WTC11 (cell line): ENCODE results near the gene DNAH7. TPM values are rescaled to one million over a fixed set of nuclear protein-coding genes. Genes with fewer than 3 reads are reported as not detected.

Experiments used
- ATAC-seq: fragments of 200-7000 bp; cut with Tn5 transposase; 2 replicates; pipeline ENCODE4 v1.10.0; 2021; ENCODE audit warnings: mild to moderate bottlenecking, moderate library complexity
- CTCF ChIA-PET: fragments of 300-600 bp; sonication (Branson Sonifier 250); formaldehyde crosslinking; loops from one replicate; lab custom pipeline; 2021; ENCODE audit warnings: antibody characterized with exemption; lab: Charles Lee
- POLR2A ChIA-PET: fragments of 350-600 bp; sonication (Branson Sonifier 250); formaldehyde crosslinking; loops from one replicate; lab custom pipeline; 2021; ENCODE audit warnings: antibody characterized with exemption; lab: Charles Lee
- DNase-seq: peaks from one replicate; pipeline ENCODE4 v3.0.0; 2021; ENCODE audit warnings: low spot score
- H3K27ac Mint-ChIP-seq: 2 replicates; pipeline ENCODE4 v1.8.0; 2021; ENCODE audit warnings: mixed read lengths
- H3K27me3 Mint-ChIP-seq: 2 replicates; pipeline ENCODE4 v1.8.0; 2021; ENCODE audit warnings: low read depth, mild to moderate bottlenecking, moderate library complexity, mixed read lengths
- H3K36me3 Mint-ChIP-seq: 2 replicates; pipeline ENCODE4 v1.8.0; 2021; ENCODE audit warnings: mixed read lengths
- H3K4me1 Mint-ChIP-seq: 2 replicates; pipeline ENCODE4 v1.8.0; 2022; ENCODE audit warnings: mixed read lengths
- H3K4me3 Mint-ChIP-seq: 2 replicates; pipeline ENCODE4 v1.8.0; 2021; ENCODE audit warnings: mild to moderate bottlenecking, moderate library complexity, mixed read lengths
- H3K9me3 Mint-ChIP-seq: 2 replicates; pipeline ENCODE4 v1.8.0; 2021; ENCODE audit warnings: mixed read lengths
- CDX4 ChIP-seq: fragments of 250-450 bp; sonication (Bioruptor Pico); IDR thresholded peaks from 2 replicates; pipeline ENCODE4 v1.9.0; 2021; ENCODE audit warnings: moderate library complexity, mild to moderate bottlenecking, inconsistent platforms, borderline replicate concordance
- CREB1 ChIP-seq: sonication (generic); formaldehyde crosslinking; IDR thresholded peaks from 2 replicates; pipeline ENCODE4 v1.8.0; 2023; ENCODE audit warnings: mild to moderate bottlenecking, missing genetic modification reagents
- GABPB1 ChIP-seq: sonication (generic); formaldehyde crosslinking; IDR thresholded peaks from 2 replicates; pipeline ENCODE4 v1.8.1; 2023; ENCODE audit warnings: mild to moderate bottlenecking, missing genetic modification reagents
- GRHL2 ChIP-seq: fragments of 250-450 bp; sonication (Bioruptor Pico); IDR thresholded peaks from 2 replicates; pipeline ENCODE4 v1.8.0; 2022; ENCODE audit warnings: mild to moderate bottlenecking, moderate library complexity; ENCODE audit not compliant: insufficient replicate concordance, severe bottlenecking
- USF1 ChIP-seq: sonication (generic); formaldehyde crosslinking; IDR thresholded peaks from 2 replicates; pipeline ENCODE4 v1.8.0; 2022; ENCODE audit warnings: mild to moderate bottlenecking, missing genetic modification reagents
- ZBTB21 ChIP-seq: sonication (generic); formaldehyde crosslinking; IDR thresholded peaks from 2 replicates; pipeline ENCODE4 v1.8.1; 2023; ENCODE audit warnings: mild to moderate bottlenecking, missing genetic modification reagents, borderline replicate concordance
- ZNF423 ChIP-seq: fragments of 250-450 bp; sonication (Bioruptor Pico); IDR thresholded peaks from 2 replicates; pipeline ENCODE4 v2.1.2; 2022; ENCODE audit warnings: mild to moderate bottlenecking, moderate library complexity
- total RNA-seq: library from RNA; stranded (reverse); gene quantifications from 3 replicates; pipeline ENCODE4 v1.2.3, GENCODE V29; 2021
- TF ChIP-seq, protein P1 (sequence below): sonication (generic); formaldehyde crosslinking; conservative IDR thresholded peaks from 2 replicates; pipeline ENCODE4 v1.8.1; 2023; ENCODE audit warnings: mild to moderate bottlenecking, low read depth, missing genetic modification reagents, moderate library complexity
- TF ChIP-seq, protein P2 (sequence below): fragments of 250-450 bp; sonication (Bioruptor Pico); IDR thresholded peaks from 2 replicates; pipeline ENCODE4 v1.9.0; 2021; ENCODE audit warnings: mild to moderate bottlenecking
- TF ChIP-seq, protein P3 (sequence below): sonication (generic); formaldehyde crosslinking; IDR thresholded peaks from 2 replicates; pipeline ENCODE4 v1.8.0; 2022; ENCODE audit warnings: missing genetic modification reagents
- TF ChIP-seq, protein P4 (sequence below): sonication (generic); formaldehyde crosslinking; conservative IDR thresholded peaks from 2 replicates; pipeline ENCODE4 v1.8.1; 2022; ENCODE audit warnings: mild to moderate bottlenecking, missing genetic modification reagents
- TF ChIP-seq, protein P5 (sequence below): sonication (generic); formaldehyde crosslinking; IDR thresholded peaks from 2 replicates; pipeline ENCODE4 v1.8.1; 2022; ENCODE audit warnings: mild to moderate bottlenecking, missing genetic modification reagents, moderate library complexity, borderline replicate concordance

Gene DNAH7
- total RNA-seq, 1 experiment from 2014 or later, result 0.04 TPM

GRCh38 chr2:195711478-195711877 is 357.2 kb downstream of the DNAH7 start (continued):
- TF ChIP-seq, protein P1, sequence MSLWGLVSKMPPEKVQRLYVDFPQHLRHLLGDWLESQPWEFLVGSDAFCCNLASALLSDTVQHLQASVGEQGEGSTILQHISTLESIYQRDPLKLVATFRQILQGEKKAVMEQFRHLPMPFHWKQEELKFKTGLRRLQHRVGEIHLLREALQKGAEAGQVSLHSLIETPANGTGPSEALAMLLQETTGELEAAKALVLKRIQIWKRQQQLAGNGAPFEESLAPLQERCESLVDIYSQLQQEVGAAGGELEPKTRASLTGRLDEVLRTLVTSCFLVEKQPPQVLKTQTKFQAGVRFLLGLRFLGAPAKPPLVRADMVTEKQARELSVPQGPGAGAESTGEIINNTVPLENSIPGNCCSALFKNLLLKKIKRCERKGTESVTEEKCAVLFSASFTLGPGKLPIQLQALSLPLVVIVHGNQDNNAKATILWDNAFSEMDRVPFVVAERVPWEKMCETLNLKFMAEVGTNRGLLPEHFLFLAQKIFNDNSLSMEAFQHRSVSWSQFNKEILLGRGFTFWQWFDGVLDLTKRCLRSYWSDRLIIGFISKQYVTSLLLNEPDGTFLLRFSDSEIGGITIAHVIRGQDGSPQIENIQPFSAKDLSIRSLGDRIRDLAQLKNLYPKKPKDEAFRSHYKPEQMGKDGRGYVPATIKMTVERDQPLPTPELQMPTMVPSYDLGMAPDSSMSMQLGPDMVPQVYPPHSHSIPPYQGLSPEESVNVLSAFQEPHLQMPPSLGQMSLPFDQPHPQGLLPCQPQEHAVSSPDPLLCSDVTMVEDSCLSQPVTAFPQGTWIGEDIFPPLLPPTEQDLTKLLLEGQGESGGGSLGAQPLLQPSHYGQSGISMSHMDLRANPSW, result no peak
- TF ChIP-seq, protein P2, sequence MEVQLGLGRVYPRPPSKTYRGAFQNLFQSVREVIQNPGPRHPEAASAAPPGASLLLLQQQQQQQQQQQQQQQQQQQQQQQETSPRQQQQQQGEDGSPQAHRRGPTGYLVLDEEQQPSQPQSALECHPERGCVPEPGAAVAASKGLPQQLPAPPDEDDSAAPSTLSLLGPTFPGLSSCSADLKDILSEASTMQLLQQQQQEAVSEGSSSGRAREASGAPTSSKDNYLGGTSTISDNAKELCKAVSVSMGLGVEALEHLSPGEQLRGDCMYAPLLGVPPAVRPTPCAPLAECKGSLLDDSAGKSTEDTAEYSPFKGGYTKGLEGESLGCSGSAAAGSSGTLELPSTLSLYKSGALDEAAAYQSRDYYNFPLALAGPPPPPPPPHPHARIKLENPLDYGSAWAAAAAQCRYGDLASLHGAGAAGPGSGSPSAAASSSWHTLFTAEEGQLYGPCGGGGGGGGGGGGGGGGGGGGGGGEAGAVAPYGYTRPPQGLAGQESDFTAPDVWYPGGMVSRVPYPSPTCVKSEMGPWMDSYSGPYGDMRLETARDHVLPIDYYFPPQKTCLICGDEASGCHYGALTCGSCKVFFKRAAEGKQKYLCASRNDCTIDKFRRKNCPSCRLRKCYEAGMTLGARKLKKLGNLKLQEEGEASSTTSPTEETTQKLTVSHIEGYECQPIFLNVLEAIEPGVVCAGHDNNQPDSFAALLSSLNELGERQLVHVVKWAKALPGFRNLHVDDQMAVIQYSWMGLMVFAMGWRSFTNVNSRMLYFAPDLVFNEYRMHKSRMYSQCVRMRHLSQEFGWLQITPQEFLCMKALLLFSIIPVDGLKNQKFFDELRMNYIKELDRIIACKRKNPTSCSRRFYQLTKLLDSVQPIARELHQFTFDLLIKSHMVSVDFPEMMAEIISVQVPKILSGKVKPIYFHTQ, result no peak
- TF ChIP-seq CDX4 (CRISPR knock-in tag) (no peak), GRHL2 (no peak), GABPB1 (CRISPR knock-in tag) (no peak), ZNF423 (no peak)
- TF ChIP-seq, protein P3, sequence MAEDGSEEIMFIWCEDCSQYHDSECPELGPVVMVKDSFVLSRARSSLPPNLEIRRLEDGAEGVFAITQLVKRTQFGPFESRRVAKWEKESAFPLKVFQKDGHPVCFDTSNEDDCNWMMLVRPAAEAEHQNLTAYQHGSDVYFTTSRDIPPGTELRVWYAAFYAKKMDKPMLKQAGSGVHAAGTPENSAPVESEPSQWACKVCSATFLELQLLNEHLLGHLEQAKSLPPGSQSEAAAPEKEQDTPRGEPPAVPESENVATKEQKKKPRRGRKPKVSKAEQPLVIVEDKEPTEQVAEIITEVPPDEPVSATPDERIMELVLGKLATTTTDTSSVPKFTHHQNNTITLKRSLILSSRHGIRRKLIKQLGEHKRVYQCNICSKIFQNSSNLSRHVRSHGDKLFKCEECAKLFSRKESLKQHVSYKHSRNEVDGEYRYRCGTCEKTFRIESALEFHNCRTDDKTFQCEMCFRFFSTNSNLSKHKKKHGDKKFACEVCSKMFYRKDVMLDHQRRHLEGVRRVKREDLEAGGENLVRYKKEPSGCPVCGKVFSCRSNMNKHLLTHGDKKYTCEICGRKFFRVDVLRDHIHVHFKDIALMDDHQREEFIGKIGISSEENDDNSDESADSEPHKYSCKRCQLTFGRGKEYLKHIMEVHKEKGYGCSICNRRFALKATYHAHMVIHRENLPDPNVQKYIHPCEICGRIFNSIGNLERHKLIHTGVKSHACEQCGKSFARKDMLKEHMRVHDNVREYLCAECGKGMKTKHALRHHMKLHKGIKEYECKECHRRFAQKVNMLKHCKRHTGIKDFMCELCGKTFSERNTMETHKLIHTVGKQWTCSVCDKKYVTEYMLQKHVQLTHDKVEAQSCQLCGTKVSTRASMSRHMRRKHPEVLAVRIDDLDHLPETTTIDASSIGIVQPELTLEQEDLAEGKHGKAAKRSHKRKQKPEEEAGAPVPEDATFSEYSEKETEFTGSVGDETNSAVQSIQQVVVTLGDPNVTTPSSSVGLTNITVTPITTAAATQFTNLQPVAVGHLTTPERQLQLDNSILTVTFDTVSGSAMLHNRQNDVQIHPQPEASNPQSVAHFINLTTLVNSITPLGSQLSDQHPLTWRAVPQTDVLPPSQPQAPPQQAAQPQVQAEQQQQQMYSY (CRISPR knock-in tag), result no peak
- TF ChIP-seq, protein P4, sequence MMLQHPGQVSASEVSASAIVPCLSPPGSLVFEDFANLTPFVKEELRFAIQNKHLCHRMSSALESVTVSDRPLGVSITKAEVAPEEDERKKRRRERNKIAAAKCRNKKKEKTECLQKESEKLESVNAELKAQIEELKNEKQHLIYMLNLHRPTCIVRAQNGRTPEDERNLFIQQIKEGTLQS, result no peak
- TF ChIP-seq, all 79 proteins: peak for 0

DNA sequence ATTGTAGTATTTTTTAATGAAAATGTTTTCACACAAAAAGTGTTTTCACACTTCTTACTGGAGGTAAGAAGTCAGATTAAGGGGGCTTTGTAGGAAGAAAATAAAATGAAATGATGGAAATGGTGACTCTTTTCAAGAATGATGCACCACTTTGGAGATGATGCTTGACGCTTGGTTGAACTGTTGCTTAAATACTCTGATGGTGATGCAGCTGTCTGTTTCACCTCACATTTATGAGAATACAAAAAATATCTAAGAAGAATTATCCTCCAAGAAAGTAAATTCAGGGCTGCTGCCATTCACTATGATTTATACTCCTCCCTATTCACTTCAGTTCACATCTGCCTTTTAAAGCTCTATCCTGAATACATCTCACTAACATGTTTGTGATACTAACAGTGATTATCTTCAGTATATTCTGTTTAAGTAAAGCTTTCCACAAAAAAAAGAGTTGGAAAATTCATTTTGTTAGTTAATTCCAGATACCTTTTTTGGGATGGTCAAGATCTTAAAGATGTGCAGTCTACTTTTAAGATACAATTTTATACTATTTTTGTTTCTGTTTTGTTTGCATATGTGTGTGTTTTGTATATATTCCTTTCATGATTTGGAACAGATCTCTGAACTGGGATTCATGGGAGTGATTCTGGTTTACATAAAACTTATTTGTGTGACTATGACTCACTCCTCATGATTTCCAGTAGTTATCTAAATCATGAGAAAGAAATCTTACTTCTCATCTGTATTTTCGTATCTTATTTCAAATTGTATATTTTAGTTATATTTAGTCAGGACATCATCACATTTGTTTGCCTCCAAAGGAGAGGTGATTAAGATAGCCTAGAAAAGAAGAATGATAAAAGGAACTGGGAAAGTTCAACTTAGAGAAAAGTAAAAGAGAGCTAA is 358.5 kb downstream of the DNAH7 start:
- ATAC-seq (no peak), DNase-seq (no peak)
- no peaks in the 10 kb centered on the region for H3K27me3 Mint-ChIP-seq
- H3K36me3 Mint-ChIP-seq, result peaks cover 36% of the 10 kb centered on the region
- H3K4me1 Mint-ChIP-seq, result peaks cover 10% of the 10 kb centered on the region; the same call in 1 of the 2 replicates
- POLR2A ChIA-PET, result no interaction called here
- CTCF ChIA-PET, result no interaction called here
- no peak overlapping the region for H3K27ac Mint-ChIP-seq
- no peak for TF ChIP-seq USF1 (CRISPR knock-in tag)
- TF ChIP-seq, protein P5, sequence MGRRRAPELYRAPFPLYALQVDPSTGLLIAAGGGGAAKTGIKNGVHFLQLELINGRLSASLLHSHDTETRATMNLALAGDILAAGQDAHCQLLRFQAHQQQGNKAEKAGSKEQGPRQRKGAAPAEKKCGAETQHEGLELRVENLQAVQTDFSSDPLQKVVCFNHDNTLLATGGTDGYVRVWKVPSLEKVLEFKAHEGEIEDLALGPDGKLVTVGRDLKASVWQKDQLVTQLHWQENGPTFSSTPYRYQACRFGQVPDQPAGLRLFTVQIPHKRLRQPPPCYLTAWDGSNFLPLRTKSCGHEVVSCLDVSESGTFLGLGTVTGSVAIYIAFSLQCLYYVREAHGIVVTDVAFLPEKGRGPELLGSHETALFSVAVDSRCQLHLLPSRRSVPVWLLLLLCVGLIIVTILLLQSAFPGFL (CRISPR knock-in tag), result no peak
- no peak for TF ChIP-seq ZBTB21 (CRISPR knock-in tag)
- TF ChIP-seq CREB1 (CRISPR knock-in tag), result no peak
- TF ChIP-seq, all 79 proteins: peak for 0
- no peak overlapping the region for H3K4me3 Mint-ChIP-seq
- no peaks in the 10 kb centered on the region for H3K9me3 Mint-ChIP-seq
